COLO668 (cell line): ENCODE data around the gene PIP4K2B.
A peak's percentile ranks its signal among the peaks of the same experiment; 100 is the strongest.

Source experiments
- DNase-seq: peaks from one replicate; lab custom pipeline; 2025; ENCODE audit not compliant: unreplicated experiment; lab: John Stamatoyannopoulos, UW

The PIP4K2B gene

DNA sequence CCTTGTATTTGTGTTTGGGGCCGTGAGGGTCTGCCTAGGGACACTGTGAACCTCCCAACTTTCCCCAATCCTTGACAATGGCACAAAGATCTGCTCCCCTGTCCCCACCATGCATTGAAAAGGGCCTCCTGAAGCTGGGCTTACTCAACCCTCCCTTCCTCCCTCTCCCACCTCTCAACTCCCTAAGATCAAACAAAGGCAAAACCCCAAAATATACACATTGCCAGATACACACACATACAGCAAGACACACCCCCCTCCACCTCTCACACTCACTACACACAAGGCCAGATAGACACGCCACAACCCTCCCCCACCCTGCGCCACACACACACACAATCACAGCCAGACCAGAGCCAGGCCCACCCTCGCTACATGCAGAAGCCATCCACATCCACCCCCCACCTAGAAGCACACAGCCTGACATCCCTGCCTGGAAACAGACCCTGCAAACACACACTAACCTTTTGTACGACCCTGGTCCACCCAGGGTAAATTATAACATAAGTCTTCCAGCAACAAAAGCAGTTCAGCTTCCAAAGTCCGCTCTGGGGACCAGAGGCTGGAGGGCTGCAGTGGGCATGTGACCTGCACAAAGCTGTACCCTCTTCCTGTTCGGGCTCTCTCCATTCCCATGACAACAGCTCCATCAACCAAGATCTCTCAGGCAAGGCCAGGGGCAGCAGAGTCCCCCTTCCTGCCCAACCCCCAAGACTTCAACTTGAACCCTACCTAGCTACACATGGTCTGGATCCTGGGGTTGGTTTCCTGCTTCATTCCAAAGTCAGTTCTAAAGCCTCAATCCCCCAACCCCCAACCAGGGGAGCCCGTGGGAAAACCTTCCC, 53.1 kb downstream of the PIP4K2B start:
- DNase-seq: peak; percentile 15

DNA sequence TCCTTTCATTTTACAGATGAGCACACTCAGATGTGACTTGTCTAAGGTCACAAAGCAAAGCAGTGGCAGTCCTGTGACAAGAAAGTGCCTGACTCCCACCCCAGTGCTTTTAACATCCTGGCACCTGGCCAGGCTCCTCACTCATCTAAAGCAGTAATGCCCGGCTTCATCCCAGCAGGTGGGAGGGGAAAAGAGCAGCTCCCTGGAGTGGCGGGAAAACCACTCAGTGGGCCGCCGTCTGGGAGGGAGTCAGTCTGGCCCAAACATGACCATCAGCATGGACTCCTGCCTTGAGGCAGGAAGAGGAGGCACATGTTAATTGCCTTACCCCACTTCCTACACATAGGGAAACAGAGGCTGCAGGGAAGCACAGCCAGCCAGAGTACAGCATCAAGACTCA, 53.8 kb downstream of the PIP4K2B start:
- peak; percentile 80 for DNase-seq

DNA sequence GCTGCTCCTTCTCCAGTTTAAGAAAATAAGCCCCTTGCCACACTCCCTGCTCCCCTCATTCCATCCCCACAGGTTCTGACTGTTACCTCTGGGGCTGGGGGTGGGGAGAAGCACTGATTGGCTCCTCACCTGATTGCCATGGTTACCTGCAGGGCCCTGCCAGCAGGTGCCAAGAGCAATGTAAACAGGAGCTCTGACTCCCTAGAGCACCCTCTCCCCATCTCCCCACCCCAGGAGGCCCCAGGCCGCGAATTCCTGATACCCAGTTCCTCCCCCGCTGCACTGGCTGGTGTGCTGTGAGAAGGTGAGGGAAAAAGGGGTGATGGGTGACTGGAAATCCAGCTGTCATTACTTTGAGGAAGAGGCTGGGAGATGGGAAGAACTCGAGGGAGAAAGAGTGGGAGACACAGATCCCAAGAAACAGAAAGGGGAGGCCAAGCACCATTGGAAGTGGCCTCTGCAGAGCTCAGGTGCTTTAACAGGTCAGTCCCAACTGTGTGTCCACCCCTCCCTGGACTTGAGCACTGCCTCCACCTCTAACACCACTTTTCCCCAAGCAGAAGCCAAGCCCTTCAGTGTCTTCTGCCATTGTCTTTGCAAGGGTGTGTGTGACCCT, 55.7 kb downstream of the PIP4K2B start:
- DNase-seq: peak; percentile 50

DNA sequence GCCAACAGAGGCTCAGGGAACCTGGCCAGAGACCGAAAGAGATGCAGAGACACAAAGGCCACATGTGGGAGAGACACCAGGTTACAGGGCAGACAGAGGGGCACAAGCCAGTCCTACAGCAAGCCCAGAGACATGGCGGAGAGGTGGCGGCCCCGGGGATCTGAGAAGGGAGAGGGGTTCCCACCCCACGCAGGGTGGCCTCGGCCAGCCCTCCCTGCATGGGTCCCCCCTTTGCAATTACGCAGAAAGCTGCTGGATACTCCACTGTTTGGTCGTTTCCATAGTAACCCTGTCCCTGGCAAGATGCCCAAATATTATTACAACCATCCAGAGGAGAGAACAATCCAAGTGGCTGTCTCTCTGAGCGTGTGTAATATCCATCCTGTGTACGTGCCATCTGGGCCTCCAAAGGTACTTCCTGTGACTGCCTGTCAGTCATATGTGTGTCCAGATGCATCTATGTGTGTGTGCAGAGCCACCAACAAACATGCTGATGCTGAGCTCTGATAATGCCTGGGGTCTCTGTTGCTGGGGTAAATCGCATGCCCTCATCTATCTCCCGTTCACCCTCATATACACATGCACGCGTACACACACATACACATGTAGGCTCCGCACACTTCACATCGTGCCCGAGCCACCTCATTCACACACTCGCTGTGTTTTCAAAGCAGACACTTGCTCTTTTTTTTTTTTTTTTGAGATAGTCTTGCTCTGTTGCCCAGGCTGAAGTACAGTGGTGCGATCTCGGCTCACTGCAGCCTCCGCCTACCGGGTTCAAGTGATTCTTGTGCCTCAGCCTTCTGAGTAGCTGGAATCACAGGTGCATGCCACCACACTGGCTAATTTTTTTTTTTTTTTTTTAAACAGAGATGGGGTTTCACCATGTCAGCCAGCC, 56.7 kb downstream of the PIP4K2B start:
- DNase-seq: peak; percentile 58

GRCh38 chr17:38741921-38742410, 57.4 kb downstream of the PIP4K2B start:
- no peak for DNase-seq

DNA sequence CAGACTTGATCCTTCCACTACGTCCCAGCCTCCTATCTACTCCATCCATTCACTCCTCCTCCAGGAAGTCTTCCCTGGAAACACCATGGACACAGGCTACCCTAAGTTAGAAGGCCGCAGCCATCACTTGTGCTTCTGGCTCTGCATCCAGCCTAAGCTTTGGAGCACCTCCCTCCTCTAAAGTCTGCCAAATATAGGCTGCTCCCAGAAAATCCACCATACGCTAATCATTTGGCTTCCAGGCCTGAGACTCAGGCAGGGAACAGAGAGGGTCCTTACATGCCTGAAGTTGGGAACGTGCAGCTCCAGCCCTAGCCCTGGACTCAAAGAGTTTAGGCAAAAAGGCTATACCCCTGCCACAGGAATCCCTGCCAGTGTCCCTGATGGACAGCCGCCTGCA, 57.9 kb downstream of the PIP4K2B start:
- DNase-seq: no peak

DNA sequence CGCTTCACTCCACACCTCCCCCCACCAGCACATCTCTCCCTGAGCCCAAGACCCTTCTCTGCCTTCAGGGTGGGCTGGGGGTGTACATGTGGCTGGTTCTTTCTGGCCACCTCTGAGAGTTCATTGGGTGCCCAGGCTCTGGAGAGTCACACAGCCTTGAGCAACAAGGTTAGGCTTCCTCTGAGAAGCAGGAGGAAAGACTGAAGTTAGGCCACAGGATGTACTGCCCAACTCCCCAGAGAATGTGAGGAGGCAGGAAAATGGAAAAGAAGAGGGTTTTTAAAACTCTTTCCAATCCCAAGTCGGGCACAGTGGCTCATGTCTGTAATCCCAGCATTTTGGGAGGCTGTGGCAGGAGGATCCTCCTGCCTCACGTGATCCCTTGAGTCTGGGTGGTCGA, 58.5 kb downstream of the PIP4K2B start:
- DNase-seq: no peak

DNA sequence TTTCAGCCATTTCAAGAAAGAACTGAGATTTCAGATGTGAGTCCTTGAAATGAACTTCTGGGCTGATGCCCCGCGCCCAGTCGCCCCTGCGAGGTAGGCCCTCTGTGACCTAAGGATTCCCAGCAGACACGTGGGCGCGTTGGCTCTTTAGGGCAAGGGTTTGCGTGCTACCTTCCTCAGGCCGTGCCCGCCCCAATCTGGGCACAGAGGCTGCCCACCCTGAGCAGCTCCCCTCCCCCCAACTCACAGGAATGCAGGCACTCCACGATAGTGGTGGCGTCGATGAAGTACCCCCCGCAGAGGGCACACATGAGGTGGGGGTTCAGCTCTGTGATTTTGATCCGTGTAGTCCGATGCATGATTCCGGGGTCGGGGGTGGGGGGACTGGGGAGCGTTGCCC, 59.3 kb downstream of the PIP4K2B start:
- no peak for DNase-seq

DNA sequence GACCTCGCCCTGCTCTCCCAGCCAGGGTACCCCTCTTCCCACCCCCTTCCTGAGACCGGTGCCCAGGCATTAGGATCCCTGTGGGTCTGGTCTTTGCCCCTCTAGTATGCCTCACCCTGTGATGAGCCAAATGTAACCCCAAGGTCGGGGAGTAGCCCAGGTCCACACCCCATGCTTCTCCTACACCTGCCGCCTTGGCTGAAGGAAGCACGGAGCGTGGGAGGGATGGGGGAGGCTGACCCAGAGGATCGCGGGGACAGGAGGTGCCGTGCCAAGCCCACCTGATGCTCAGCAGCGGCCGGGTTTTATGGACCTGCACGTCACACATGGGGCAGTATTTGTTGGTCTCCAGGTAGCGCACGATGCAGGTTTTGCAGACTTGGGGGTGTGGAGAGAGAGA, 60.1 kb downstream of the PIP4K2B start:
- DNase-seq: no peak

DNA sequence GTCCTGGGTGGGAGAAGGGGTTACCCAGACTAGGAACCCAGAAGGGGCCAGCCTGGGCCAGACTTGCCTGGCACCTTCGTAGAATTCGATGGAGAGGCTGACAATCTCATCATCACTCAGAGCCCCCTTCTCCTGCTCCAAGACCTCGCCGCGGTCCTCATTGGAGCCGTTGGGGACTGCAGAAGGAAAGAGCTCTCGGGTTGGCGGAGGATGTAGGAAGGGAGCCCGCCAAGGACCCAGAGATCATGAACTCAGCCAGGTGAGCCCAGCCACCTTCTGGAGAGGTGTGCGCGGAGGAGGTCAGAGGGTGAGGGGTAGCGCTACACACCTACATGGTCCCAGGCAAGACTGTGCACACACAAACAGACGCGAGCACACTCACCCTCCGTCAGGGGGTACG, 60.7 kb downstream of the PIP4K2B start:
- no peak for DNase-seq

- no peak for DNase-seq
Observed at GRCh38 chr17:38738007-38738662, 61.2 kb downstream of the PIP4K2B start.

DNA sequence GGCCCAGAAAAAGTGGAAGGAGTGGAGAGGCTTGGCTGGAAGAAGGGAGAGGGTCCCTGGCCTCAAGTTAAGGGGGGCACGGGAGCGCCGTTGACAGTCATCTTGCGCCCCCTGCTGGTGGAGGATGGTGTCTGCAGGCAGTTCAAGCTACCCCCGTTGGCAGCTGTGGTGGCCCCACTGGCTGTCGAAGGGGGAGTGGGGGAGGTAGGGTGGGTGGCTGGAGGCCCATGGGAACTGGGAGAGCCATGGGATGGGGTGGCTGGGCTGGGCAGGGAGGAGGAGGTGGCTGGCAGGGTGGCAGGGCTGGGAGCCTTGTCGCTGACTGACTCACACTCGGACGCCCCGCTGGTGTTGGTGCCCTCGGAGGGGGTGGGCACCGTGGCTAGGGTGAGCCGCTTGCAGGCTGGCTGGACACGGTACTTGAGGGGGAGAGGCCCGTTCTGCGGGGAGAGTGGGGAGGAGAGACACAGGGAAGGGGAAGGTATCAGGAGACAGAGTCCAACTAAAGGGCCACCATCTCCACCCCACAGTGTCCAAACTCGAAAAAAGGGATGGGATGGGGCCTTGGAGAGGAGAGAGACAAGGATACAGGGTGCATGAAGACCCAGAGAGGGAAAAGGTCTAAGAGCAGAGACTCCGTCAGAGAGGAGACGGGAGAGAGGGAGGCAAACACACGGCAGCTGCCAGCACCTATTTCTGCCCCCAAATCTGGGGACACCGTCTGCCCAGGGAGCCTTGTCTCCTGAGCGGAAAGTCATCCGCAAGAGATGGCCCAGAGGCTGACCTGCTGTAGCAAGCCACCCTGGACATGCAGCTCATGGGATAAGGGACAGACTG, 64.0 kb downstream of the PIP4K2B start:
- peak; percentile 31 for DNase-seq

GRCh38 chr17:38733982-38734973, 65.1 kb downstream of the PIP4K2B start:
- peak; percentile 4 for DNase-seq

GRCh38 chr17:38733282-38733981, 65.9 kb downstream of the PIP4K2B start:
- no peak for DNase-seq

DNA sequence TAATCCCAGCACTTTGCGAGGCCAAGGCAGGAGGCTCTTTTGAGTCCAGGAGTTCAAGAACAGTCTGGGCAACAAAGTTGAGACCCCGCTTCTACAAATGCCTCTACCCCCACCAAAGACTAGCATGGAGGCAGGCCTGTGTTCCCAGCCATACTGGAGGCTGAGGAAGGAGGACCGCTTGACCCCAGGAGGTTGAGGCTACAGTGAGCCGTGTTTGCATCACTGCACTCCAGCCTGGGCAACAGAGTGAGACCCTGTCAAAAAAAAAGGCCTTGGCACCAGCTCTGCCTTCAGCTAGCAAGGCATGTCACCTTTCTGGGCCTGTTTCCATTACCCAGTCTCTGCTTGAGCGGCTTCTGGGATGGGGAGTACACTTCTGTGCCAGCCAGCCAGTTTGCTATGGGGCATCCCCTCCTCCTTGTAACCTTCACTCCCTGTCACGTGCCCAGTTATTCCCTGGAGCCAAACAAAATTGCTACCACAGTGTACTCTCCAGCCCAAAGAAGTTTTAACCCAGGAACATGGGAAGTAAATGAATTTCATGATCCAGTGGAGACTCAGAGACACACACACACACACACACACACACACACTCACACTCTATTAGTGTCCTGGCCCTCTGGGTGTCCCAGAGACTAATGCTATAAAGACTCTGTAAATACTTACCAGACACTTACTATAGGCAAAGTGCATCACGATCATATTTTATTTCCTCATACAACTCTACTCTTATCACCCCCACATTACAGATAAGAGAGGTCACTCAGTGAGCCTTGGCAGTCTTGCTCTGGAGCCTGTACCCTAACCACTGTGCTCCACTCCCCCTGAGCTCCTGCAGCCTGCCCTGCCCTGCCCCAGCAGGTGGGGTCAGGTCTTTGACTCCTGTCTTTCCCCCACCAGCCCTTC, 66.7 kb downstream of the PIP4K2B start:
- DNase-seq: no peak

- no peak for DNase-seq
Observed at GRCh38 chr17:38731526-38732294, 67.6 kb downstream of the PIP4K2B start.
